NT2/D1 (cell line): Measurements from ENCODE around the gene PODXL2.

ENCODE experiments used
- SUZ12 ChIP-seq: IDR thresholded peaks from 2 replicates; pipeline ENCODE4 v1.6.1; 2011; ENCODE audit not compliant: insufficient read length, insufficient read depth; ENCODE audit errors: extremely low read depth
- ZNF274 ChIP-seq: IDR thresholded peaks from 2 replicates; pipeline ENCODE4 v1.6.1; 2011; ENCODE audit warnings: mild to moderate bottlenecking, low read depth, low read length

DNA sequence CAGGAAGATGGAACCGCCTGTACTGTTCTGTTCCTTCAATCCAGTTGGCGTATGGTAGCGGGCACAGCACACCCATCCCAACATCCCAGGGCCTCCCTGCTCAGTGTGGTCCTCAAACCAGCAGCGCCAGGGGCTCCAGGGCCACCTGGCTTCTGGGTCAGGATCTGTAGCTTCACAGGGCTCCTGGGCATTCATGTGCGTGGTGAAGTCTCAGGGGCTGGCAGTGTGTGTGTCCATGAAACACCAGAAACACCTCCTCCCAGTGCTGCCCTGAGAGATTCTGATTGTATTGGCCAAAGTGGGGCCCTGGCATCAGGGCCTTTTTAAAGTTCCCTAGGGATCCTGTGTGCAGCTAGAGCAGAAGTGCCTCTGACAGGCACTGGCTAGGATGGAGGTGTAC lies 85.9 kb downstream of the PODXL2 start:
- TF ChIP-seq ZNF274 (no peak), SUZ12 (no peak)
